ENCODE results near the gene SYS1. TPM values are rescaled to one million over a fixed set of nuclear protein-coding genes. Genes with fewer than 3 reads are reported as not detected.

The SYS1 gene
- total and polyA plus RNA-seq, 2 of the 8 experiments (the other 6 are each of a cell fraction or from before 2014, with no cell fraction given) = 19.6 to 50.8 TPM

DNA sequence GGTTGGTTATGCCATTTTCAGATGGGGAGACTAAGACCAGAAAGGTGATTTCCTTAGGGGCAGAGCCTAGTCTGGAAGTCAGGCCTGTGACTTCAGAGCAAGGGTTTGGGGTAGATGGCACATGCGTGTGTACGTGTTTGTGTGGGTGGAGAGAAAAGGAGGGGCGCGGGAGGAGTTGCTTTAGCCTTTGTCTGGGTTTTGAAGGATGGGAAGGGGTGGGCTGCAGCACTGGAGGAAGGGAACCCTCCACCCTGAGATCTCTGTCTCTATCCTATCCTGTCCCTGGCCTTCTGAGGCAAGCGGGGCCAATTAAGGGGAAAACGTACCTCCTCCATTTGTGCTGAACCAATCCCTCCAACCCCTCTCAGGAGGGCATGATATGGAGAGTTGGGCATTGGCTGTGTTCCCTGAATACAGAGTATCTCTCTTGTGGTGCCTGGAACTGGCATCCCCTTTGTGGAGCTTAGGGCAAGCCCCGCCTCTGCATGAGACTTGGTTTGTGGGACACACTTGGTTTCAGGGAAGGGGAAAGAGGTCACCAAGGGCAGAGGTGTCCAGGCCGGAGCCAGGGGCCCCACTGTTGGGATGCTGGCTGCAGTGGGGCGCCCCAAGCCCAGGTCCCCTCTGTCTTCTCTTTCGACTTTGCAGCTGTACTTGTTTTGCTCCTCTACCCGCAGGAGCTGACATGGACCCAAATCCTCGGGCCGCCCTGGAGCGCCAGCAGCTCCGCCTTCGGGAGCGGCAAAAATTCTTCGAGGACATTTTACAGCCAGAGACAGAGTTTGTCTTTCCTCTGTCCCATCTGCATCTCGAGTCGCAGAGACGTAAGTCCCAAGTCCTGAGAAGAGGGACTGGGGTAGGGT is 45.1 kb downstream of the SYS1 start, which contains the start of gene DBNDD2 (continued):
- no peak for TF ChIP-seq RNF2 (IDR thresholded peaks at IDR 0.05; ENCODE audit: borderline replicate concordance, low read depth, low read length, missing control alignments, poor library complexity, severe bottlenecking)

Measured in H1 (cell line).